Kidney (tissue), 14 donors: ENCODE measurements around the gene DOCK6. TPM values are rescaled to one million over a fixed set of nuclear protein-coding genes. Genes with fewer than 3 reads are reported as not detected.

Source experiments
- DNase-seq, 5 donors: peaks; one replicate each; pipeline ENCODE4 v3.0.0-alpha.2; 2013 to 2020
- FAIRE-seq: peaks from 2 replicates; lab custom pipeline; 2012; peaks lifted over from hg19 to GRCh38; lab: Jason Lieb, UNC
- H3K27ac ChIP-seq, 2 donors: one replicate each; pipeline ENCODE4 v1.7.0; 2013; ENCODE audit warnings: low read depth in 2 of 2, low read length in 2 of 2, inconsistent platforms in 1 of 2
- H3K27me3 ChIP-seq: one replicate; pipeline ENCODE4 v1.7.1; 2013; ENCODE audit warnings: low read length, inconsistent platforms; ENCODE audit not compliant: control insufficient read depth, insufficient read depth
- H3K36me3 ChIP-seq, 3 donors: one replicate each; pipeline versions ENCODE4 v1.7.0 to v1.7.1; 2013; ENCODE audit warnings: low read length in 3 of 3, control low read depth in 1 of 3, inconsistent platforms in 1 of 3; ENCODE audit not compliant: insufficient read depth in 3 of 3, control insufficient read depth in 2 of 3
- H3K4me1 ChIP-seq, 3 donors: one replicate each; pipeline versions ENCODE4 v1.7.0 to v1.7.1; 2013; ENCODE audit warnings: low read length in 3 of 3, inconsistent platforms in 1 of 3, low read depth in 1 of 3; ENCODE audit not compliant: control insufficient read depth in 2 of 3, insufficient read depth in 2 of 3
- H3K4me3 ChIP-seq, 3 donors: one replicate each; pipeline versions ENCODE4 v1.7.0 to v1.8.1; 2013; ENCODE audit warnings: low read length in 3 of 3, control low read depth in 1 of 3, inconsistent platforms in 1 of 3
- H3K9ac ChIP-seq, 3 donors: one replicate each; pipeline versions ENCODE4 v1.7.0 to v1.7.1; 2013; ENCODE audit warnings: low read length in 3 of 3, control low read depth in 1 of 3, inconsistent platforms in 1 of 3
- H3K9me3 ChIP-seq, 3 donors: one replicate each; pipeline versions ENCODE4 v1.7.0 to v1.7.1; 2013; ENCODE audit warnings: low read length in 3 of 3, control low read depth in 1 of 3, inconsistent platforms in 1 of 3; ENCODE audit not compliant: control insufficient read depth in 2 of 3, insufficient read depth in 1 of 3
- CTCF ChIP-seq: IDR thresholded peaks from 3 replicates; pipeline ENCODE4 v1.5.1; 2012; ENCODE audit warnings: mild to moderate bottlenecking, moderate library complexity, borderline replicate concordance; ENCODE audit not compliant: insufficient read depth; ENCODE audit errors: extremely low read depth
- intact Hi-C: fragments of 100-400 bp; cut with DNase I; formaldehyde crosslinking; loops from one replicate; pipeline ENCODE4 v1.11.1; 2022
- polyA plus RNA-seq: library from polyadenylated mRNA; stranded (reverse); fragments of 350-450 nt; fragmentation: Illumina TruSeq; extraction: RNeasy Lipid Tissue Mini Kit (QIAGEN cat#74804); gene quantifications from one replicate; pipeline ENCODE4 v1.2.3, GENCODE V29; 2014; ENCODE audit warnings: low read depth, low replicate concordance; ENCODE audit not compliant: insufficient read depth
- total RNA-seq: library from RNA; stranded (reverse); fragmentation: NEBNext Ultra II Directional; extraction: Animal tissue kit (Norgen Biotek cat#: 25700); gene quantifications from one replicate; pipeline ENCODE4 v1.2.1, GENCODE V29; 2021
- donor health status: control.
- donor health status: control.
- donor health status: control.
- donor health status: control.
- donor health status: control.
- donor health status: DM: yes; HTN: yes; CAD: no.
- donor health status: Normal renal cell carcinoma (clear cell type).

Gene DOCK6
- total and polyA plus RNA-seq, 2 donors from 2014 or later = 45.8 to 112 TPM

GRCh38 chr19:11226716-11227166 lies 35.6 kb downstream of the DOCK6 start:
- no peak for TF ChIP-seq CTCF
- H3K9me3 ChIP-seq = peaks cover 0 to 2% (median 0%) of the 10 kb centered on the region in 3 donors
- peaks cover 8 to 23% (median 22%) of the 10 kb centered on the region in 3 donors for H3K36me3 ChIP-seq
- H3K4me1 ChIP-seq = no peaks in the 10 kb centered on the region
- no peak for DNase-seq
- intact Hi-C loops = no loop called here
- no peak overlapping the region for H3K4me3 ChIP-seq
- no peak overlapping the region for H3K27ac ChIP-seq
- no peak for FAIRE-seq
- H3K9ac ChIP-seq = no peak overlapping the region
- H3K27me3 ChIP-seq = no peaks in the 10 kb centered on the region

- intact Hi-C loops = no loop called here
- Histone ChIP-seq H3K9me3 (peaks cover 2 to 10% (median 6%) of the 10 kb centered on the region in 3 donors), H3K4me3 (no peak overlapping the region), H3K27ac (no peak overlapping the region), H3K9ac (no peak overlapping the region), H3K27me3 (no peaks in the 10 kb centered on the region), H3K36me3 (peaks cover 13 to 26% (median 26%) of the 10 kb centered on the region in 3 donors), H3K4me1 (no peaks in the 10 kb centered on the region)
- no peak for DNase-seq
- no peak for FAIRE-seq
- no peak for TF ChIP-seq CTCF
Measured at GRCh38 chr19:11225815-11226214, 36.5 kb downstream of the DOCK6 start.

- Histone ChIP-seq H3K4me3 (no peak overlapping the region), H3K9me3 (peaks cover 2 to 10% (median 6%) of the 10 kb centered on the region in 3 donors), H3K4me1 (no peaks in the 10 kb centered on the region), H3K9ac (no peak overlapping the region), H3K27me3 (no peaks in the 10 kb centered on the region), H3K36me3 (peaks cover 15 to 22% (median 21%) of the 10 kb centered on the region in 3 donors), H3K27ac (no peak overlapping the region)
- DNase-seq (no peak), FAIRE-seq (no peak)
- TF ChIP-seq CTCF = no peak
- intact Hi-C loops = no loop called here
Measured at GRCh38 chr19:11225172-11225571, 37.2 kb downstream of the DOCK6 start.

GRCh38 chr19:11224429-11224828 lies 37.9 kb downstream of the DOCK6 start:
- FAIRE-seq (no peak), DNase-seq (no peak)
- intact Hi-C loops = no loop called here
- H3K4me1 ChIP-seq = no peaks in the 10 kb centered on the region
- peaks cover 16 to 22% (median 21%) of the 10 kb centered on the region in 3 donors for H3K36me3 ChIP-seq
- H3K9me3 ChIP-seq = peaks cover 2 to 10% (median 6%) of the 10 kb centered on the region in 3 donors
- no peak for TF ChIP-seq CTCF
- H3K27ac ChIP-seq = no peak overlapping the region
- no peaks in the 10 kb centered on the region for H3K27me3 ChIP-seq
- no peak overlapping the region for H3K9ac ChIP-seq
- no peak overlapping the region for H3K4me3 ChIP-seq
